ENCODE measurements around the gene FLYWCH1.
A peak's percentile ranks its signal among the peaks of the same experiment; 100 is the strongest.

FLYWCH1 gene

GRCh38 chr16:2900526-2901075 is 11.1 kb upstream of the FLYWCH1 start:
- DNase-seq = no peak

- no peak for DNase-seq
Observed at GRCh38 chr16:2902337-2903130, 9.2 kb upstream of the FLYWCH1 start.

- DNase-seq = peak; percentile 84
Observed at GRCh38 chr16:2904100-2904921, 7.4 kb upstream of the FLYWCH1 start.

- DNase-seq = peak; percentile 47
Observed at GRCh38 chr16:2904922-2905240, 6.8 kb upstream of the FLYWCH1 start.

DNA sequence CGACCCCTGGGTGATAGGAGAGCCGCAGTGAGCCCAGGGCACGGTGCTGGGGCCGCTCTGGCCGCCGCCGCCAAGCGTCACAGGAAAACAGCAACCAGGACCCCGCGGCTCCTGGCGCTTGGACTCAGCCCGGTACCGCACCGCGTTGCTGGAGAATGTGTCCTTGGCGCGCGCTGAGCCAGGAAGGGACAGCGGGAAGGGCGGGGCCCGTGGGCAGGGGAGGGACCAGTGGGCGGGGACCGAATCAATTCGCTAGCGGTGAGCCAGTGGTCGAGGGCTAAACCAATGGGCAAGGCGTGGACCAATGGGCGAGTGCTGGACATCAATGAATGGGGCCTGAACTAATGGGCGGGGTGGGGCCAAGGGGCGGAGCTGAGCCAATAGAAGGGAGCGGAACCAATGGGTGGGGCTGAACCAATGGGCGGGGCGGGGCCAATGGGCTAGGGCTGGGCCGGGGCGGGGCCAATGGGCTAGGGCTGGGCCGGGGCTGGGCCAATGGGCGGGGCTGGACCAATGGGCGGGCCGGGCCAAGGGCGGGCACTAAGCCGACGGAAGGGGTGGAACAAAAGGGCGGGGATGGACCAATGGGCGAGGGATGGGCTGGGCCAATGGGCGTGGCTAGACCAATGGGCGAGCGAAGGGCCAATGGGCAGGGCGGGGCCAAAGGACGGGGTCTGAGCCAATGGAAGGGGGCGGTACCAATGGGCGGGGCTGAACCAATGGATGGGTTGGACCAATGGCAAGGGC is 6.3 kb upstream of the FLYWCH1 start:
- DNase-seq = peak; percentile 100

DNA sequence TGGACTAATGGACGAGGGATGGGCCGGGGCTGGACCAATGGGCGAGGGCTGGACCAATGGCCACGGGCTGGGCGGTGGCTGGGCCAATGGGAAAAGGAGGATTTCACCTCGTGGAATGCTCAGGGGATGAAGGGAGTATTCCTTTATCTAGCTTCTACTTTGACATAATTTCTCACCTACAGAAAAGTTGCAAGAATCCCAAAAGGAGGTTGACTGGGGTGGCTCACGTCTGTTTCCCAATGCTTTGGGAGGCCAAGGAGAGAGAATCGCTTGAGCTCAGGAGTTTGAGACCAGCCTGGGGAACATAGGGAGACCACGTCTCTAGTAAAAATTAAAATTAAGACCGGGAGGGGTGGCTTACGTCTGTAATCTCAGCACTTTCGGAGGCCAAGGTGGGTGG is 5.7 kb upstream of the FLYWCH1 start:
- DNase-seq = no peak

DNA sequence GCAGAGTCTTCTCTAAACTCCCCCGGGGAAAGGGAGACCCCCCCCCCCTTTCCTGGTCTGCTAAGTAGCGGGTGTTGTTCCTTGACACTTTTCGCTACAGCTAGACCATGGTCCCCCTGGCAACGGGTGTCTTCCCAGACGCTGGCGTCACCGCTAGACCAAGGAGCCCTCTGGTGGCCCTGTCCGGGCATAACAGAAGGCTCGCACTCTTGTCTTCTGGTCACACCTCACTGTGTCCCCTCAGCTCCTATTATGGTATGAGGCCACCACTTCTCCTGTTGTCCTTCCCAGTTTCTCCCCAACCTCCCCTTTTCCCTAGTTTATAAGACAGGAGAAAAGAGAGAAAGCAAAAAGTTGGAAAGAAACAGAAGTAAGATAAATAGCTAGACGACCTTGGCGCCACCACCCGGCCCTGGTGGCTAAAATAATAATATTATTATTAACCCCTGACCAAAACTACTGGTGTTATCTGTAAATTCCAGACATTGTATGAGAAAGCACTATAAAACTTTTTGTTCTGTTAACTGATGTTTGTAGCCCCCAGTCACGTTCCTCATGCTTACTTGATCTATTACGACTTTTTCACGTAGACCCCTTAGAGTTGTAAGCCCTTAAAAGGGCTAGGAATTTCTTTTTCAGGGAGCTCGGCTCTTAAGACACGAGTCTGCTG is 4.5 kb upstream of the FLYWCH1 start:
- peak; percentile 69 for DNase-seq

DNA sequence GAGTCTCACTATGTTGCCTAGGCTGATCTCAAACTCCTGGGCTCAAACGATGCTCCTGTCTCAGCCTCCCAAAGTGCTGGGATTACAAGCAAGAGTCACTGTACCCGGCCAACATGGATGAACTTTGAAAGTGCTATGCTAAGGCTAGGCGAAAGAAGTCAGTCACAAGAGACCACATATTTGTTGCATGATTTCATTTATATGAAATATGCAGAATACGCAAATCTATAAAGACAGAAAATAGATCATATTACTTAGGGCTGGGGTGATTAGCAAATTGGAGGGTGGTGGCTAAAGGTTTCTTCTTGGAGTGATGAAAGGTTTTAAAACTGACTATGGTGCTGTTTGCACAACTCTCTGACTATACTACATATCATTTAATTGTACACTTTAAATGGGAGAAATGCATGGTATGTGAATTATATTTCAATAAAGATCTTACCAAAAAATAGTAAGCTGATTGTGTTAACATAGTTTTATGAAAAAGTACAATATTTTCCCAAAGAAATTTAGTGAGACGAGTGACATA is 1.2 kb upstream of the FLYWCH1 start:
- no peak for DNase-seq

- peak; percentile 53 for DNase-seq
Observed at GRCh38 chr16:2912330-2913199, 834 bp downstream of the FLYWCH1 start.

DNA sequence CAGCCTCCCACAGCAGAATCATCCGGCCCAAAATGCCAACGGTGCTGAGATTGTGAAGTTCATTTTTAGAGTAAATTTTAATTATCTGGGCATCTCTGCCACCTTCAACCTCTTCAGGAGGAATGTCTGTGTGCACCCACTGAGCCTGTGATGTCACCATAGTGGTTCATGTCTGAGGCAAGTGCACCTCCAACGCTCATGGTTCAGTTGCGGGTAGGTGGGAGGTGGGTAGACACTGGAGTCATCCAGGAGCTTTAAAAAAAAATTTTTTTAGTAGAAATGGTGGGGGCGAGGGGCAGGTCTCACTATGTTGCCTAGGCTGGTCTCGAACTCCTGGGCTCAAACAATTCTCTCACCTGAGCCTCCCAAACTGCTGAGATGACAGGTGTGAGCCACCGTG is 1.9 kb downstream of the FLYWCH1 start:
- no peak for DNase-seq

GRCh38 chr16:2914233-2914632 is 2.5 kb downstream of the FLYWCH1 start:
- DNase-seq = no peak

DNA sequence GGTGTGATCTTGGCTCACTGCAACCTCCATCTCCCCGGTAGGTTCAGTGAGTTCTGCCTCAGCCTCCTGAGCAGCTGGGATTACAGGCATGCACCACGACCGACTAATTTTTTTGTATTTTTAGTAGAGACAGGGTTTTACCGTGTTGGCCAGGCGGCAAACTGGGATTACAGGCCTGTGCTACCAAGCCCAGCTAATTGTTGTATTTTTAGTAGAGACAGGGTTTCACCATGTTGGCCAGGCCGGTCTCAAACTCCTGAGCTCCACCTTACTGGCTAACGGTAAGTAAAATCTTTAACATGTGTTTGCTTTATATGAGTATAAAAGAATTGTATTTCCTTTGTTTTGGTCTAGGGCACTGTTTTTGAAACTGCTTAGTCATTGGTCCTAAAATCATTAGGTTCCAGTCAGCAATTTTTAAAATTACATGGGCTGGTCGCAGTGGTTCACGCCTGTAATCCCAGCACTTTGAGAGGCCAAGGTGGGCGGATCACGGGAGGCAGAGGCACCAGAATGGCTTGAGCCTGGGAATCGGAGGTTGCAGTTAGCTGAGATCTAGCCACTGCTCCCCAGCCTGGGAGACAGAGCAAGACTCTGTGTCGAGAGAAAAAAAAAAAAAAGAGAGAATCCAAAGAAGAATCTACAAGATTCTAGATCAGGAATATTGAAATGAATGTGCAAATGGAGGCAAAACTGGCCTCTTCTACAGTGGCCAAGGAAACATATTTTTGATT is 3.6 kb downstream of the FLYWCH1 start:
- DNase-seq = no peak

DNA sequence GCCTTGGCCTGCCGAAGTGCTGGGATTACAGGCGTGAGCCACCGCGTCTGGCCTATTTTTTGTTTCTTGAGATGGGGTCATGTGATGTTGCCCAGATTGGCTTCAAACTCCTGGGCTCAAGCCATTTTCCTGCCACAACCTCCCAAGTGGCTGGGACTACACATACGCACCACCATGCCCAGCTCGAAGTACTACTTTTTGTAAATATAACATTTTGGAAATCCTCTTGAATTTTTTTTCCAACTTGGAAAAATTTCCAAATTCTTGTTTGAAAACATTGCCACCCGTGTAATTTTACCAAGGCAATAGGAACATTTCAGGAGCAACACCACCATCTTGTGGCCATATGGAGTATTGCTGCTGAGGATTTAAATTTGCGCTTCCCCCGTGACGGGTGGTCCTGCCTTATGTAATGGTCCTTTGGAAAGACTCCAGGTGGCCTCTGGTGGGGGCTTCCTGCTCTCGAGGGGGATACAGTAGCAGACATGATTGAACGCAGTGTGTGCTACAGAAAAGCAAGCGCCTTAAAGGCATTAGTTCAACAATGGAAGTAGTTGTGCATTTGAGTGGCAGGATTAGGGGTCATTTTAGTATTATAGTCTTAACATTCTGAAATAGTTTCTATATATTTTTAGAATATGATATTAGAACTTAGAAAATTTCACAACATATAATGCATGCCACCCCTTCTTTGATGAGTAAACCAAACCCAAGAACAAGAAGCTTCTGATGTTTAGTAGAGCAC is 8.0 kb downstream of the FLYWCH1 start:
- DNase-seq = peak; percentile 74

- DNase-seq = no peak
Observed at GRCh38 chr16:2923481-2923880, 11.8 kb downstream of the FLYWCH1 start.

- no peak for DNase-seq
Observed at GRCh38 chr16:2924901-2925755, 13.4 kb downstream of the FLYWCH1 start.

- DNase-seq = no peak
Observed at GRCh38 chr16:2925951-2926649, 14.4 kb downstream of the FLYWCH1 start.

- no peak for DNase-seq
Observed at GRCh38 chr16:2926650-2926999, 14.9 kb downstream of the FLYWCH1 start.

- peak; percentile 94 for DNase-seq
Observed at GRCh38 chr16:2927010-2927646, 15.4 kb downstream of the FLYWCH1 start.
